OCI-LY1 (cell line): ENCODE results near the gene SPPL3.

Experiments used
- H2AFZ ChIP-seq: fragments of 200-600 bp; sonication (generic), shearing (Covaris generic); 2 replicates; pipeline ENCODE4 v1.6.0; 2014; ENCODE audit warnings: antibody characterized with exemption, mild to moderate bottlenecking, low read length
- H3F3A ChIP-seq: fragments of 200-600 bp; sonication (generic), shearing (Covaris generic); 2 replicates; pipeline ENCODE4 v1.6.0; 2014; ENCODE audit warnings: mild to moderate bottlenecking, antibody characterized with exemption, low read length, moderate library complexity; ENCODE audit not compliant: insufficient read depth
- H3K27ac ChIP-seq: fragments of 200-600 bp; sonication (generic); 2 replicates; pipeline ENCODE4 v1.5.1; 2014; ENCODE audit warnings: low read length, mixed run types, mild to moderate bottlenecking, low read depth; ENCODE audit not compliant: poor library complexity, severe bottlenecking
- H3K27me3 ChIP-seq: fragments of 200-600 bp; sonication (generic); 2 replicates; pipeline ENCODE4 v1.6.0; 2014; ENCODE audit warnings: antibody characterized with exemption, mild to moderate bottlenecking, low read length, moderate library complexity; ENCODE audit not compliant: insufficient read depth
- H3K36me3 ChIP-seq: fragments of 200-600 bp; sonication (generic); 2 replicates; pipeline ENCODE4 v1.6.1; 2014; ENCODE audit warnings: mild to moderate bottlenecking, antibody characterized with exemption, low read length, moderate library complexity, mixed read lengths; ENCODE audit not compliant: insufficient read depth
- H3K4me1 ChIP-seq: fragments of 200-600 bp; sonication (generic); 2 replicates; pipeline ENCODE4 v1.5.1; 2014; ENCODE audit warnings: mild to moderate bottlenecking, low read length, moderate library complexity; ENCODE audit not compliant: insufficient read depth, severe bottlenecking
- H3K4me2 ChIP-seq: fragments of 200-600 bp; sonication (generic), shearing (Covaris generic); 2 replicates; pipeline ENCODE4 v1.6.1; 2014; ENCODE audit warnings: low read length
- H3K4me3 ChIP-seq: fragments of 200-600 bp; sonication (generic); 2 replicates; pipeline ENCODE4 v1.5.1; 2014; ENCODE audit warnings: low read length, low read depth, mild to moderate bottlenecking, mixed read lengths; ENCODE audit not compliant: poor library complexity, severe bottlenecking
- H3K79me2 ChIP-seq: fragments of 200-600 bp; shearing (Covaris generic); 2 replicates; pipeline ENCODE4 v1.6.1; 2016; ENCODE audit warnings: mixed run types, low read length, mixed read lengths; ENCODE audit not compliant: insufficient read depth
- H3K9ac ChIP-seq: fragments of 200-600 bp; sonication (generic), shearing (Covaris generic); 2 replicates; pipeline ENCODE4 v1.6.1; 2014; ENCODE audit warnings: mild to moderate bottlenecking, low read length, mixed read lengths
- H3K9me2 ChIP-seq: fragments of 200-600 bp; sonication (generic), shearing (Covaris generic); 2 replicates; pipeline ENCODE4 v1.6.1; 2014; ENCODE audit warnings: low read depth, mild to moderate bottlenecking, low read length, mixed read lengths
- H3K9me3 ChIP-seq: fragments of 200-600 bp; shearing (Covaris generic); 2 replicates; pipeline ENCODE4 v1.6.1; 2014; ENCODE audit warnings: low read length, mixed read lengths
- H4K20me1 ChIP-seq: fragments of 200-600 bp; sonication (generic), shearing (Covaris generic); 2 replicates; pipeline ENCODE4 v1.6.0; 2016; ENCODE audit warnings: mild to moderate bottlenecking, low read length; ENCODE audit not compliant: insufficient read depth
- CTCF ChIP-seq: fragments of 200-600 bp; sonication (generic), shearing (Covaris generic); IDR thresholded peaks from 2 replicates; pipeline ENCODE4 v1.5.1; 2017; ENCODE audit warnings: mild to moderate bottlenecking, antibody characterized with exemption, low read length, moderate library complexity, mixed read lengths
- EZH2 ChIP-seq: fragments of 200-600 bp; sonication (generic), shearing (Covaris generic); IDR thresholded peaks from 2 replicates; pipeline ENCODE4 v1.8.0; 2017; ENCODE audit warnings: borderline replicate concordance, mixed run types, mild to moderate bottlenecking, antibody characterized with exemption, low read length, moderate library complexity, mixed read lengths

Gene SPPL3

GRCh38 chr12:120775862-120776552 lies 128.2 kb downstream of the SPPL3 start:
- no peaks in the 10 kb centered on the region for H3K9me2 ChIP-seq
- no peaks in the 10 kb centered on the region for H3K4me1 ChIP-seq
- no peak overlapping the region for H3K9ac ChIP-seq
- H3K27ac ChIP-seq, result no peak overlapping the region
- H3K9me3 ChIP-seq, result no peaks in the 10 kb centered on the region
- H3K79me2 ChIP-seq, result no peaks in the 10 kb centered on the region
- peaks cover 19% of the 10 kb centered on the region; the same call in 1 of the 2 replicates for H3K36me3 ChIP-seq
- H3K27me3 ChIP-seq, result no peaks in the 10 kb centered on the region
- H2AFZ ChIP-seq, result no peak overlapping the region
- H3F3A ChIP-seq, result no peaks in the 10 kb centered on the region
- no peaks in the 10 kb centered on the region for H4K20me1 ChIP-seq
- H3K4me2 ChIP-seq, result no peak overlapping the region
- no peak for TF ChIP-seq CTCF
- no peak for TF ChIP-seq EZH2
- no peak overlapping the region for H3K4me3 ChIP-seq

- Histone ChIP-seq H3K9me2 (no peaks in the 10 kb centered on the region), H3K27me3 (no peaks in the 10 kb centered on the region), H3K4me3 (no peak overlapping the region), H4K20me1 (no peaks in the 10 kb centered on the region), H3K9me3 (no peaks in the 10 kb centered on the region), H3K9ac (no peak overlapping the region), H3K4me2 (no peak overlapping the region), H3K4me1 (no peaks in the 10 kb centered on the region), H3K79me2 (no peaks in the 10 kb centered on the region), H2AFZ (no peak overlapping the region), H3K36me3 (peaks cover 15% of the 10 kb centered on the region; the same call in 1 of the 2 replicates), H3F3A (no peaks in the 10 kb centered on the region), H3K27ac (no peak overlapping the region)
- TF ChIP-seq EZH2, result no peak
- no peak for TF ChIP-seq CTCF
Measured at GRCh38 chr12:120774169-120774916, 129.8 kb downstream of the SPPL3 start.

GRCh38 chr12:120771097-120771496 lies 133.1 kb downstream of the SPPL3 start:
- Histone ChIP-seq H3K27me3 (no peaks in the 10 kb centered on the region), H3K9me3 (no peaks in the 10 kb centered on the region), H4K20me1 (no peaks in the 10 kb centered on the region), H2AFZ (no peak overlapping the region), H3K9me2 (no peaks in the 10 kb centered on the region), H3K27ac (no peak overlapping the region), H3K36me3 (peaks cover 41% of the 10 kb centered on the region; the same call in 1 of the 2 replicates), H3K4me3 (no peak overlapping the region), H3K9ac (no peak overlapping the region), H3F3A (no peaks in the 10 kb centered on the region), H3K79me2 (no peaks in the 10 kb centered on the region), H3K4me1 (peaks cover 22% of the 10 kb centered on the region), H3K4me2 (no peak overlapping the region)
- TF ChIP-seq EZH2 (no peak), CTCF (no peak)
